ENCODE results near the gene CAMK1D.

DNA sequence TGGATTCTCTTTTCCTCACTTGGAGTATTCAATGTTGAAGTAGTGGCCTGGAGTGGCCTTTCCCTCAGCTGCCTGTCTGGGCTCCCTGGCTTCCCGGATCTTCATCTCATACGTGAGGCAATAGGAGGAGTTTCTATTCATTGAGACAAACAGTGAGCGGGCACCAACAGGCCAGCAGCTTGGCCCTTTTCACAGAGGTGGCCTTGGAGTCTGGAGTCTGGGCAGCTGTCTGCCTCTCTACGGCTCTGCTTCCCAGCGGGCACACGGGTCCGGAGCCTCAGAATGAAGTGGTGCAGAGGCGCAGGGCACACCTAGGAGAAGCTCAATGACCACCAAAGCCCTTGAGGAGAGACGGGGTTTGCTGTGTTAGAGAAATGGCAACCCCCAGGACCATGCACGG, 482.7 kb downstream of the CAMK1D start:
- TF ChIP-seq, protein P1, sequence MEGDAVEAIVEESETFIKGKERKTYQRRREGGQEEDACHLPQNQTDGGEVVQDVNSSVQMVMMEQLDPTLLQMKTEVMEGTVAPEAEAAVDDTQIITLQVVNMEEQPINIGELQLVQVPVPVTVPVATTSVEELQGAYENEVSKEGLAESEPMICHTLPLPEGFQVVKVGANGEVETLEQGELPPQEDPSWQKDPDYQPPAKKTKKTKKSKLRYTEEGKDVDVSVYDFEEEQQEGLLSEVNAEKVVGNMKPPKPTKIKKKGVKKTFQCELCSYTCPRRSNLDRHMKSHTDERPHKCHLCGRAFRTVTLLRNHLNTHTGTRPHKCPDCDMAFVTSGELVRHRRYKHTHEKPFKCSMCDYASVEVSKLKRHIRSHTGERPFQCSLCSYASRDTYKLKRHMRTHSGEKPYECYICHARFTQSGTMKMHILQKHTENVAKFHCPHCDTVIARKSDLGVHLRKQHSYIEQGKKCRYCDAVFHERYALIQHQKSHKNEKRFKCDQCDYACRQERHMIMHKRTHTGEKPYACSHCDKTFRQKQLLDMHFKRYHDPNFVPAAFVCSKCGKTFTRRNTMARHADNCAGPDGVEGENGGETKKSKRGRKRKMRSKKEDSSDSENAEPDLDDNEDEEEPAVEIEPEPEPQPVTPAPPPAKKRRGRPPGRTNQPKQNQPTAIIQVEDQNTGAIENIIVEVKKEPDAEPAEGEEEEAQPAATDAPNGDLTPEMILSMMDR (IDR thresholded peaks at IDR 0.05), result no peak
- TF ChIP-seq POLR2A (IDR thresholded peaks at IDR 0.05) (no peak), POLR2AphosphoS5 (IDR thresholded peaks at IDR 0.05) (no peak)

Measured in breast epithelium (tissue), 3 donors.